ACC112 (cell line): ENCODE results near the gene SKIL.

Experiments used
- H2AFZ ChIP-seq: fragments of 200-600 bp; sonication (generic); one replicate; pipeline ENCODE4 v1.6.0; 2017; ENCODE audit warnings: antibody characterized with exemption, low read length; ENCODE audit not compliant: unreplicated experiment
- H3K27ac ChIP-seq: fragments of 200-600 bp; sonication (generic); 2 replicates; pipeline ENCODE4 v1.5.1; 2014; ENCODE audit warnings: low read depth, mild to moderate bottlenecking, antibody characterized with exemption, low read length, moderate library complexity
- H3K27me3 ChIP-seq: fragments of 200-600 bp; sonication (generic); 2 replicates; pipeline ENCODE4 v1.6.1; 2014; ENCODE audit warnings: mild to moderate bottlenecking, antibody characterized with exemption, low read length, moderate library complexity, mixed read lengths; ENCODE audit not compliant: insufficient read depth
- H3K36me3 ChIP-seq: fragments of 200-600 bp; sonication (generic); 2 replicates; pipeline ENCODE4 v1.6.1; 2016; ENCODE audit warnings: mild to moderate bottlenecking, antibody characterized with exemption, low read length, moderate library complexity, mixed read lengths; ENCODE audit not compliant: insufficient read depth
- H3K4me1 ChIP-seq: fragments of 200-600 bp; sonication (generic); one replicate; pipeline ENCODE4 v1.6.1; 2016; ENCODE audit warnings: low read length, mixed read lengths; ENCODE audit not compliant: insufficient read depth, unreplicated experiment, control insufficient read depth
- H3K4me3 ChIP-seq: fragments of 200-600 bp; sonication (generic); 2 replicates; pipeline ENCODE4 v1.5.1; 2014; ENCODE audit warnings: mild to moderate bottlenecking, low read depth, low read length
- H3K79me2 ChIP-seq: fragments of 200-600 bp; sonication (generic); one replicate; pipeline ENCODE4 v1.6.0; 2016; ENCODE audit warnings: low read length; ENCODE audit not compliant: control insufficient read depth, unreplicated experiment, insufficient read depth

SKIL gene

DNA sequence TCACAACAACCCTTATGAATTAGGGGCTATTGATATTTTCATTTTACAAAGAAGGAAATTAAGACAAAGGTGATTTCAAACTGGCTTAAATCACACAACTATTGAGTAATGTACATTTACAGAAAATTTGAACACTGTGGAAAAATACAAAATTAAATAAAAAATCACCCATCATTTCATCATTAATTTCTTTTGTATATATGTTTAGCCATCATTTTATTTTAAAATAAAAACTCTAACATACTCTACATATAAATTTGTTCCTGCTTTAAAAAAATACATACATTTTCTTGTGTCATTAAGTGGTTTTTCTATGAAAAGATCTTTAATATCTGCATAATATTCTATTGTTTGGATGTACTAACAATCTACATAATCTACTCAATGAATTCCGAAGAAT, 81.3 kb downstream of the SKIL start:
- H3K4me1 ChIP-seq, result peaks cover 26% of the 10 kb centered on the region
- H3K36me3 ChIP-seq, result peaks cover 28% of the 10 kb centered on the region
- H3K4me3 ChIP-seq, result no peak overlapping the region
- H3K79me2 ChIP-seq, result no peaks in the 10 kb centered on the region
- no peak overlapping the region for H3K27ac ChIP-seq
- H2AFZ ChIP-seq, result no peak overlapping the region
- no peaks in the 10 kb centered on the region for H3K27me3 ChIP-seq

DNA sequence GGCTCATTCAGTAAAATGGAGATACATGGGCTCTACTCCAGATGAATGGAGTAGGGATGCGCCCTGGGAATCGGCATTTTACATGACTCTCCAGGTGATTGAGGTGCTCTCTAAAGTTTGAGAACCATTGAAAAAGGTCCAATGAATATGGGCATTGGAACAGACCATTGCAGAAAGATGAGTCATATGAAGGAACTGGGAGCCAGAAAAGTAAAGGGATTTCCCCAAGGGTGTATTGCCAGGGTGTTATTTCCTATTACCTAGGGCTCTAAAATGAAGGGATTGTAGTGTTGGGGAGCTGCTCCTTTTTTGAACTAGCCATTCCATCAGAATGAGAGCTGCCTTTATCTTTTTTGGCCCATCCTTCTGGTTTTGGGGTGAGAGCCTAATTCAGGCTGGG, 82.8 kb downstream of the SKIL start:
- peaks cover 26% of the 10 kb centered on the region for H3K4me1 ChIP-seq
- no peak overlapping the region for H2AFZ ChIP-seq
- peaks cover 15% of the 10 kb centered on the region; the same call in 1 of the 2 replicates for H3K36me3 ChIP-seq
- H3K4me3 ChIP-seq, result no peak overlapping the region
- H3K27ac ChIP-seq, result no peak overlapping the region
- H3K27me3 ChIP-seq, result no peaks in the 10 kb centered on the region
- no peaks in the 10 kb centered on the region for H3K79me2 ChIP-seq

DNA sequence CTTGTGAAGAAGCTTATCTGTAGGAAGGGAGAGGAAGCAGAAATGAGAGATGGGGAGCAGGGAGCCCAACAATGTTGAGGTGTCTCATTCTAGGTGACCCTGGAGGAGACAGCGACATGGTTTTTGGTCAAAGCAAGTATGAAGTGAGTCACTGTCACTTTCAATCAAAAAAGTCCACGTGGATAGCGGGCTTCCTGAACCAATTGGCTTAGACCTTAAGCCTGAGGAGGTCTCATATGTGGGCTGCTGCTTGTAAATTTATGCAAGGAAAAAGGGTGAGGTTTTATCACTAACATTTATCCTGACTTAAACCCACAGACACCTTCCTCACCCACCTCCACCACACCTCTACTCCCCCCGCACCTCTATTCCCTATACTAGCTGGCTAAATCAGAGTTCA, 83.9 kb downstream of the SKIL start:
- no peak overlapping the region for H3K4me3 ChIP-seq
- H3K27me3 ChIP-seq, result no peaks in the 10 kb centered on the region
- H3K27ac ChIP-seq, result no peak overlapping the region
- H3K36me3 ChIP-seq, result peaks cover 7% of the 10 kb centered on the region; the same call in 1 of the 2 replicates
- peaks cover 26% of the 10 kb centered on the region for H3K4me1 ChIP-seq
- H2AFZ ChIP-seq, result no peak overlapping the region
- H3K79me2 ChIP-seq, result no peaks in the 10 kb centered on the region

DNA sequence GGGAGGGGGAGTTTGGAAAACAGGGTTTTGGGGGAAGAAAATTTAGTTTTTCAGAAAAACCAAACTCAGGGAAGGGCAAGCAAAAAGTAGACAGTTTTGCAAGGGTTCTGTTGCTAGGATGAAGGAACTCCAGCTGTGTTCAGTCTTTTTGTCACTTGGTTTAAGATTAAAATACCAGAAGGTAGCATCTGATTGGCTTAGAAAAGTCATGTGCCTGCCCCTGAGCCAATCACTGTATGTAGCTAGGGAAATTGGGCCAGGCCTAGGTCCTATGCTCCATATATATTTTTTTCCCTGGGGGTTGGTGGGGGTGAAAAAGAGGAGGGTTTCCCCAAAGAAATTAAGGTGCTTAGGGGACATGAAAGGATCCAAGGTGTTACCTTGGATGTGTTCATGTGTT, 85.4 kb downstream of the SKIL start:
- H2AFZ ChIP-seq, result no peak overlapping the region
- H3K4me3 ChIP-seq, result no peak overlapping the region
- no peaks in the 10 kb centered on the region for H3K79me2 ChIP-seq
- no peaks in the 10 kb centered on the region for H3K36me3 ChIP-seq
- H3K27me3 ChIP-seq, result no peaks in the 10 kb centered on the region
- H3K27ac ChIP-seq, result no peak overlapping the region
- H3K4me1 ChIP-seq, result peaks cover 28% of the 10 kb centered on the region

DNA sequence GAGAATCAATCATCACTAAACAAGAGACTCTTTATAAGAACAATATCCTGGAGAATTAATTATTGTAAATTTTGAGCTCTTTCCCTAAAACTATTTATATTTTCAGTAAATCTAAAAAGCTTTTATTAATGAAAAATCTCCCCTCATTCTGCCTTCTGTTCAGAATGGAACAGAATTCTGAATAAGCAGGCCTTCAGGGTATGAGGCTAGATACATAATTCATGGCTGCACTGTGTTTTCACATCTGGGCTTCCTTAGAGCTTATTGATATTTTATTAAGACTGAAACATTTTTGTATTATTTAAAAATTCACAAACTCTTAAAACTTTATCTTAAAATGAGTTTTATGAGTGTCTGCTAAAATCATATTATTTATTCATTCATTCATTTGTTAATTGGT, 85.9 kb downstream of the SKIL start:
- no peak overlapping the region for H3K27ac ChIP-seq
- H3K36me3 ChIP-seq, result no peaks in the 10 kb centered on the region
- no peak overlapping the region for H3K4me3 ChIP-seq
- H3K4me1 ChIP-seq, result peaks cover 28% of the 10 kb centered on the region
- no peaks in the 10 kb centered on the region for H3K79me2 ChIP-seq
- H3K27me3 ChIP-seq, result no peaks in the 10 kb centered on the region
- no peak overlapping the region for H2AFZ ChIP-seq
